Osteoblast (primary cell): ENCODE results near the gene HEXIM1. TPM values are rescaled to one million over a fixed set of nuclear protein-coding genes. Genes with fewer than 3 reads are reported as not detected.

Experiments used
- DNase-seq: peaks from one replicate; pipeline ENCODE4 v3.0.0; 2011; ENCODE audit warnings: low spot score, mixed read lengths; ENCODE audit not compliant: insufficient read length; ENCODE audit errors: missing footprints
- H2AFZ ChIP-seq: 2 replicates; pipeline ENCODE4 v1.6.0; 2011; ENCODE audit warnings: mild to moderate bottlenecking, low read length
- H3K27ac ChIP-seq: 2 replicates; pipeline ENCODE4 v1.5.1; 2011; ENCODE audit warnings: mild to moderate bottlenecking, low read depth, low read length, moderate library complexity
- H3K27me3 ChIP-seq: 2 replicates; pipeline ENCODE4 v1.6.0; 2012; ENCODE audit warnings: mild to moderate bottlenecking, control low read depth, inconsistent platforms, low read length, moderate library complexity; ENCODE audit not compliant: insufficient read depth
- H3K36me3 ChIP-seq: 2 replicates; pipeline ENCODE4 v1.5.1; 2011; ENCODE audit warnings: mild to moderate bottlenecking, low read length, control low read depth, moderate library complexity; ENCODE audit not compliant: insufficient read depth
- H3K4me1 ChIP-seq: 2 replicates; pipeline ENCODE4 v1.5.1; 2011; ENCODE audit warnings: mild to moderate bottlenecking, low read length, control low read depth, moderate library complexity; ENCODE audit not compliant: insufficient read depth
- H3K4me2 ChIP-seq: 2 replicates; pipeline ENCODE4 v1.6.0; 2011; ENCODE audit warnings: mild to moderate bottlenecking, low read length; ENCODE audit not compliant: insufficient read depth
- H3K4me3 ChIP-seq: fragments of 200-600 bp; sonication (generic); 3 replicates; pipeline ENCODE4 v1.5.1; 2012; ENCODE audit warnings: mild to moderate bottlenecking, low read length, inconsistent platforms; ENCODE audit not compliant: insufficient read depth
- H3K79me2 ChIP-seq: 2 replicates; pipeline ENCODE4 v1.6.0; 2012; ENCODE audit warnings: mild to moderate bottlenecking, low read length, control low read depth, inconsistent platforms; ENCODE audit not compliant: insufficient read depth
- H3K9me3 ChIP-seq: 2 replicates; pipeline ENCODE4 v1.5.1; 2011; ENCODE audit warnings: low read depth, low read length, control low read depth
- H4K20me1 ChIP-seq: 2 replicates; pipeline ENCODE4 v1.6.0; 2012; ENCODE audit warnings: mild to moderate bottlenecking, low read length, control low read depth; ENCODE audit not compliant: insufficient read depth
- CTCF ChIP-seq: IDR thresholded peaks from 2 replicates; pipeline ENCODE4 v1.5.1; 2011; ENCODE audit warnings: mild to moderate bottlenecking, low read depth, low read length, moderate library complexity; ENCODE audit errors: extremely low read depth
- small RNA-seq: library from RNA; depleted of rRNA; stranded (forward); fragments of <200 nt; gene quantifications from one replicate; pipeline ENCODE3, GENCODE V24; 2012
- total RNA-seq: library from RNA; depleted of rRNA; stranded (reverse); fragments of >200 nt; gene quantifications from 2 replicates; pipeline ENCODE4 v1.2.3, GENCODE V29; 2012

HEXIM1 gene
- total RNA-seq, 1 donor = 10.9 TPM

- H3K4me2 ChIP-seq = peak overlapping the region; percentile 23
- no peak for TF ChIP-seq CTCF
- DNase-seq = no peak
These were observed 52.4 kb downstream of the HEXIM1 start for GRCh38 chr17:45200701-45201100.

GRCh38 chr17:45201457-45201856 lies 53.2 kb downstream of the HEXIM1 start:
- no peak for DNase-seq
- no peak for TF ChIP-seq CTCF
- Histone ChIP-seq H3K79me2 (no peaks in the 10 kb centered on the region), H3K27me3 (no peaks in the 10 kb centered on the region), H4K20me1 (no peaks in the 10 kb centered on the region), H3K4me1 (peaks cover 20% of the 10 kb centered on the region), H3K4me2 (no peak overlapping the region), H3K27ac (no peak overlapping the region), H3K9me3 (no peaks in the 10 kb centered on the region), H2AFZ (no peak overlapping the region), H3K4me3 (no peak overlapping the region), H3K36me3 (no peaks in the 10 kb centered on the region)

More at GRCh38 chr17:45200701-45201100, 52.4 kb downstream of the HEXIM1 start:
- no peaks in the 10 kb centered on the region for H3K9me3 ChIP-seq
- peak overlapping the region; percentile 70 for H2AFZ ChIP-seq
- H3K27ac ChIP-seq = no peak overlapping the region
- no peaks in the 10 kb centered on the region for H4K20me1 ChIP-seq
- no peak overlapping the region for H3K4me3 ChIP-seq
- no peaks in the 10 kb centered on the region for H3K79me2 ChIP-seq
- peaks cover 20% of the 10 kb centered on the region for H3K4me1 ChIP-seq
- H3K36me3 ChIP-seq = no peaks in the 10 kb centered on the region
- no peaks in the 10 kb centered on the region for H3K27me3 ChIP-seq

Small RNAs within 50 kb of the gene (small RNA-seq; reads per million reads assigned to genes)
- not detected for gene MIR6784

Other genes starting within 250 kb of the HEXIM1 start
- gene EFTUD2, start 249.0 kb upstream of the HEXIM1 start, total RNA-seq = 72.7 and 81.0 TPM in 2 replicates
- under 0.01 TPM in 2 replicates for gene GFAP, start 233.0 kb upstream of the HEXIM1 start, total RNA-seq
- 0.72 and 1.2 TPM in 2 replicates for gene KIF18B, start 200.7 kb upstream of the HEXIM1 start, total RNA-seq
- gene C1QL1, start 180.2 kb upstream of the HEXIM1 start, total RNA-seq = under 0.01 TPM in 1 of 2 replicates, not detected in the other
- 34.5 and 39.1 TPM in 2 replicates for gene DCAKD, start 96.8 kb upstream of the HEXIM1 start, total RNA-seq
- 51.8 and 66.6 TPM in 2 replicates for gene NMT1, start 87.2 kb upstream of the HEXIM1 start, total RNA-seq
- 31.5 and 47.7 TPM in 2 replicates for gene PLCD3, start 16.0 kb upstream of the HEXIM1 start, total RNA-seq
- gene ACBD4, start 12.8 kb upstream of the HEXIM1 start, total RNA-seq = 4.7 and 6.2 TPM in 2 replicates
- gene HEXIM2, start 13.4 kb downstream of the HEXIM1 start, total RNA-seq = 10.0 and 10.9 TPM in 2 replicates
- gene FMNL1, start 73.4 kb downstream of the HEXIM1 start, total RNA-seq = 2.7 and 3.6 TPM in 2 replicates
- not detected in 2 replicates for gene SPATA32, start 113.6 kb downstream of the HEXIM1 start, total RNA-seq
- gene MAP3K14, start 168.5 kb downstream of the HEXIM1 start, total RNA-seq = 2.7 and 3.6 TPM in 2 replicates